ENCODE data around the gene ZC2HC1B.

Gene ZC2HC1B

DNA sequence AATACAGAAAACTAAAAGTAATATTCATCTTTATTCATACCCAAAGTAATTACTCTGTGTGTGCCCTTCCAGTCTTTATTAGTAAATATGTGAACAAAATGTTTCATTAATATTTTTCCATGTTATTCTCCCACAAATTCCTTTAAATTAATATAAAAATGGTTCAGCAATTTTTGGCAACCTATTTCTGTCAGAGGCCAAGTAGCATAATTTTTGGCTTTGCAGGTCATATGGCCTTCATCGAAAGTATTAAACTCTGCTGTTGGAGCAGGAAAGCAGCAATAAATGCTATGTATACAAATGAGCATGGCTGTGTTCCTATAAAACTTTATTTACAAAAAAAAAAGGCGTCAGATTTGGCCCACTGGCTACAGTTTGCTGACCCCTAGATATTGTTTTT lies 16.1 kb downstream of the ZC2HC1B start:
- no peak for TF ChIP-seq FOXA1 (IDR thresholded peaks at IDR 0.05)
- no peak for TF ChIP-seq FOXM1 (IDR thresholded peaks at IDR 0.05; ENCODE audit: borderline replicate concordance)
- no peak for TF ChIP-seq ZNF384 (IDR thresholded peaks at IDR 0.05)
- TF ChIP-seq SP1 (IDR thresholded peaks at IDR 0.05): no peak
- TF ChIP-seq ARNT (IDR thresholded peaks at IDR 0.05): no peak
- no peak for TF ChIP-seq NFRKB (IDR thresholded peaks at IDR 0.05)
- TF ChIP-seq SUZ12 (IDR thresholded peaks at IDR 0.05): no peak
- TF ChIP-seq, protein P1, sequence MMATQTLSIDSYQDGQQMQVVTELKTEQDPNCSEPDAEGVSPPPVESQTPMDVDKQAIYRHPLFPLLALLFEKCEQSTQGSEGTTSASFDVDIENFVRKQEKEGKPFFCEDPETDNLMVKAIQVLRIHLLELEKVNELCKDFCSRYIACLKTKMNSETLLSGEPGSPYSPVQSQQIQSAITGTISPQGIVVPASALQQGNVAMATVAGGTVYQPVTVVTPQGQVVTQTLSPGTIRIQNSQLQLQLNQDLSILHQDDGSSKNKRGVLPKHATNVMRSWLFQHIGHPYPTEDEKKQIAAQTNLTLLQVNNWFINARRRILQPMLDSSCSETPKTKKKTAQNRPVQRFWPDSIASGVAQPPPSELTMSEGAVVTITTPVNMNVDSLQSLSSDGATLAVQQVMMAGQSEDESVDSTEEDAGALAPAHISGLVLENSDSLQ (IDR thresholded peaks at IDR 0.05): no peak
- no peak for TF ChIP-seq HDGF (IDR thresholded peaks at IDR 0.05; ENCODE audit: borderline replicate concordance)
- TF ChIP-seq ELF4 (IDR thresholded peaks at IDR 0.05): no peak
- no peak for TF ChIP-seq CTBP1 (IDR thresholded peaks at IDR 0.05; ENCODE audit: borderline replicate concordance)
- TF ChIP-seq LEF1 (IDR thresholded peaks at IDR 0.05; ENCODE audit: borderline replicate concordance): no peak
- TF ChIP-seq L3MBTL2 (conservative IDR thresholded peaks at IDR 0.05): no peak
- no peak for TF ChIP-seq BHLHE40 (IDR thresholded peaks at IDR 0.05; ENCODE audit: borderline replicate concordance)
- no peak for TF ChIP-seq FOXK2 (IDR thresholded peaks at IDR 0.05)
- POLR2A ChIA-PET: no interaction called here
- no peak for DNase-seq (ENCODE audit: extremely low spot score)
- CTCF ChIA-PET: no interaction called here

DNA sequence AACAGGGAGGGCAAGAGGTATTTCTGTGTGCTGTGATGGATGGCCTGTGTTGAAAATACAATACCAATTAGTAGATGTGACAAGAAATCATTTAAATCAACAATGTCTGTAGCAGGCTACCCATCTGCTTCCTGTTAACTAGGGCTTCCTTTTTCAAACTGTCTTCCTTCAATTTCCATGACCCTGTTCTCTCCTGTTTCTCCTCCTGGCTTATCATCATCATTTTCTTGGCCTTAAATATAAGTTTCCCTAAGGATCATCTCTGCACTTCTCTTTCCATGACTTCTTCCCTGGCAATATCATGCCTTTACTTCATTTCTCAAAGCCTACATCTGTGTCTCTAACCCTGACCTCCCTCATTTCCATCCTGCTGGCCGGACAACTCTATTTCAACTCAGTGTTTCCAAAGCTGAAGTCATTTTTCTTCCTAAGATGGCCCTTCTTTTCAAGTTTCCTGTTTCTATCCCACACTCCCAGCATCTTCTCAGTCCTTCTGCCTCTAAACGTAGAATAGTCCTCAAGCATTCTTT lies 18.2 kb downstream of the ZC2HC1B start:
- POLR2A ChIA-PET: no interaction called here
- CTCF ChIA-PET: no interaction called here

GRCh38 chr6:143884216-143884900 lies 20.1 kb downstream of the ZC2HC1B start:
- DNase-seq (ENCODE audit: extremely low spot score): no peak
- POLR2A ChIA-PET: no interaction called here
- TF ChIP-seq FOXK2 (IDR thresholded peaks at IDR 0.05) (no peak), L3MBTL2 (conservative IDR thresholded peaks at IDR 0.05) (no peak), LEF1 (IDR thresholded peaks at IDR 0.05; ENCODE audit: borderline replicate concordance) (no peak), SUZ12 (IDR thresholded peaks at IDR 0.05) (no peak), CTBP1 (IDR thresholded peaks at IDR 0.05; ENCODE audit: borderline replicate concordance) (no peak), FOXM1 (IDR thresholded peaks at IDR 0.05; ENCODE audit: borderline replicate concordance) (no peak), NFRKB (IDR thresholded peaks at IDR 0.05) (no peak), ARNT (IDR thresholded peaks at IDR 0.05) (no peak), ELF4 (IDR thresholded peaks at IDR 0.05) (no peak), BHLHE40 (IDR thresholded peaks at IDR 0.05; ENCODE audit: borderline replicate concordance) (no peak), FOXA1 (IDR thresholded peaks at IDR 0.05) (no peak), TARDBP (IDR thresholded peaks at IDR 0.05) (no peak), ZNF384 (IDR thresholded peaks at IDR 0.05) (no peak), SP1 (IDR thresholded peaks at IDR 0.05) (no peak), HDGF (IDR thresholded peaks at IDR 0.05; ENCODE audit: borderline replicate concordance) (no peak)
- TF ChIP-seq, protein P1 (IDR thresholded peaks at IDR 0.05): no peak
- CTCF ChIA-PET: no interaction called here

More for the DNA sequence above, 18.2 kb downstream of the ZC2HC1B start:
- TF ChIP-seq NFRKB (IDR thresholded peaks at IDR 0.05) (no peak), LEF1 (IDR thresholded peaks at IDR 0.05; ENCODE audit: borderline replicate concordance) (no peak), CTBP1 (IDR thresholded peaks at IDR 0.05; ENCODE audit: borderline replicate concordance) (no peak), ARNT (IDR thresholded peaks at IDR 0.05) (no peak), FOXA1 (IDR thresholded peaks at IDR 0.05) (no peak), TARDBP (IDR thresholded peaks at IDR 0.05) (no peak)
- TF ChIP-seq, protein P1 (IDR thresholded peaks at IDR 0.05): no peak
- DNase-seq (ENCODE audit: extremely low spot score): no peak

- CTCF ChIA-PET: interaction anchor here (0.5 to 0.7 kb wide), 2 partner anchors 57 to 87 kb away, joined by 3 read pairs; no protein-coding TSS in a partner anchor
- no peak for DNase-seq (ENCODE audit: extremely low spot score)
- TF ChIP-seq, protein P1 (IDR thresholded peaks at IDR 0.05): no peak
- TF ChIP-seq CTBP1 (IDR thresholded peaks at IDR 0.05; ENCODE audit: borderline replicate concordance) (no peak), SP1 (IDR thresholded peaks at IDR 0.05) (no peak), FOXK2 (IDR thresholded peaks at IDR 0.05) (no peak), L3MBTL2 (conservative IDR thresholded peaks at IDR 0.05) (no peak)
- POLR2A ChIA-PET: no interaction called here
Observed at GRCh38 chr6:143885116-143885515, 20.8 kb downstream of the ZC2HC1B start.

DNA sequence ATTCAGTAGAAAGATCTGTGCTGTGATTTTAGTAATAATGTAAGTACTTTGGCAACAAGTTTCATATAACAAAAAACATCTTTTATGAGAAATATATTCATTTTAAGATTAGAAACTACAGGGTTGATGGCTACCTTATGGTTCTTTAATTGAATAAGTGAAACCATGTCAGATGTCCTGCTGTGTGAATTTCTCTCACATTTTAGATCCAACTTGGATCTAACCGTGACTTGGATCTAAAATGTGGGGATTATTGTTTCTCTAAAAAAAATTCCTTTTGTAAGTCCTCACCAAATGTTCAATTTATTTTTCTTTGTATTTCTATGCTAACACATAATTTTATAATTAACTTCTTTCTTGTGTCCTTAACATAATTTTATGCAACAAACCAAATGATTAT lies 30.4 kb downstream of the ZC2HC1B start:
- ChIA-PET CTCF (no interaction called here), POLR2A (no interaction called here)
- TF ChIP-seq SUZ12 (IDR thresholded peaks at IDR 0.05) (no peak), ELF4 (IDR thresholded peaks at IDR 0.05) (no peak), ZNF384 (IDR thresholded peaks at IDR 0.05) (no peak), FOXM1 (IDR thresholded peaks at IDR 0.05; ENCODE audit: borderline replicate concordance) (no peak), ARNT (IDR thresholded peaks at IDR 0.05) (no peak), SP1 (IDR thresholded peaks at IDR 0.05) (no peak), BHLHE40 (IDR thresholded peaks at IDR 0.05; ENCODE audit: borderline replicate concordance) (no peak), FOXK2 (IDR thresholded peaks at IDR 0.05) (no peak), L3MBTL2 (conservative IDR thresholded peaks at IDR 0.05) (no peak), NFRKB (IDR thresholded peaks at IDR 0.05) (no peak)
- TF ChIP-seq, protein P1 (IDR thresholded peaks at IDR 0.05): no peak
- DNase-seq (ENCODE audit: extremely low spot score): no peak

All from HEK293T (cell line).